Upper lobe of left lung (tissue), 6 donors: ENCODE results near the gene SHROOM2. TPM values are rescaled to one million over a fixed set of nuclear protein-coding genes. Genes with fewer than 3 reads are reported as not detected.
A peak's percentile ranks its signal among the peaks of the same experiment; 100 is the strongest.

Source experiments
- ATAC-seq, 2 donors: fragments of 200-7000 bp; cut with Tn5 transposase; one replicate each; pipeline ENCODE4 v1.9.1; 2022; ENCODE audit warnings: mild to moderate bottlenecking in 2 of 2, moderate library complexity in 2 of 2; ENCODE audit not compliant: low FRiP score in 2 of 2
- DNase-seq, 2 donors: peaks; one replicate each; pipeline ENCODE4 v3.0.0-alpha.2; 2019 to 2020
- H3K27ac ChIP-seq, 4 donors: fragments of 200-600 bp; sonication (generic); one replicate each; pipeline ENCODE4 v1.5.1; 2016 to 2019
- H3K27me3 ChIP-seq, 4 donors: fragments of 200-600 bp; sonication (generic); one replicate each; pipeline ENCODE4 v1.5.1; 2017 to 2019
- H3K36me3 ChIP-seq, 4 donors: fragments of 200-600 bp; sonication (generic); one replicate each; pipeline ENCODE4 v1.5.1; 2016 to 2019
- H3K4me1 ChIP-seq, 4 donors: fragments of 200-600 bp; sonication (generic); one replicate each; pipeline ENCODE4 v1.5.1; 2018 to 2019
- H3K4me3 ChIP-seq, 4 donors: fragments of 200-600 bp; sonication (generic); one replicate each; pipeline ENCODE4 v1.5.1; 2017 to 2019; ENCODE audit warnings: mild to moderate bottlenecking in 2 of 4, moderate library complexity in 1 of 4
- H3K9me3 ChIP-seq, 4 donors: fragments of 200-600 bp; sonication (generic); one replicate each; pipeline ENCODE4 v1.5.1; 2018 to 2019
- CTCF ChIP-seq, 6 experiments: fragments of 450-650 bp in 4 of 6; fragments of 200-600 bp in 2 of 6; sonication (generic) in 2 of 6; IDR thresholded peaks; one replicate each; pipeline ENCODE4 v1.5.1; 2016 to 2019; ENCODE audit warnings: antibody characterized with exemption in 6 of 6
- EP300 ChIP-seq, 4 donors: sonication (generic); formaldehyde crosslinking; IDR thresholded peaks; one replicate each; pipeline ENCODE4 v1.5.1; 2017; ENCODE audit warnings: antibody characterized with exemption in 4 of 4, control low read depth in 2 of 4
- POLR2A ChIP-seq, 4 donors: fragments of 450-650 bp; IDR thresholded peaks; one replicate each; pipeline ENCODE4 v1.5.1; 2016 to 2017; ENCODE audit warnings: antibody characterized with exemption in 4 of 4, mild to moderate bottlenecking in 2 of 4
- POLR2AphosphoS5 ChIP-seq, 2 donors: sonication (generic); formaldehyde crosslinking; IDR thresholded peaks; one replicate each; pipeline ENCODE4 v1.5.1; 2017; ENCODE audit warnings: antibody characterized with exemption in 2 of 2
- WGBS, 2 donors: methylation state at CpG; one replicate each; pipeline ENCODE4 v1.1.5; 2017 to 2018; 5-methylcytosine and 5-hydroxymethylcytosine counted together
- total RNA-seq, 6 donors: library from RNA; depleted of rRNA in 4 of 6; stranded (reverse); fragments of >200 nt in 4 of 6; gene quantifications; one replicate each; pipeline versions ENCODE4 v1.1.0 to v1.2.1, GENCODE V29; 2016 to 2021
- donor health status: DM: no; HTN: no; CAD: no; lungs with moderate emphysema.
- donor health status: DM: no; HTN: yes; CAD: no; lungs with severe emphysema.

Gene SHROOM2
- total RNA-seq, 6 donors from 2014 or later = 6.6 to 22.9 (median 11.5) TPM

- Histone ChIP-seq H3K27me3 (no peaks in the 10 kb centered on the region), H3K36me3 (no peaks in the 10 kb centered on the region), H3K4me1 (peaks cover 0 to 3% (median 3%) of the 10 kb centered on the region in 4 donors), H3K9me3 (no peaks in the 10 kb centered on the region), H3K4me3 (no peak overlapping the region), H3K27ac (peak overlapping the region in 2 of 4 donors; percentile 17 to 69)
- WGBS, 2 donors = 90 to 100% methylated on average over 3 to 13 of the region's 13 CpGs
- ATAC-seq (no peak), DNase-seq (no peak)
- no peak for TF ChIP-seq POLR2AphosphoS5 (IDR thresholded peaks at IDR 0.05)
- no peak for TF ChIP-seq POLR2A (IDR thresholded peaks at IDR 0.05)
- TF ChIP-seq EP300 (IDR thresholded peaks at IDR 0.05) = no peak
Observed at GRCh38 chrX:9880237-9880636, 94.0 kb downstream of the SHROOM2 start.

DNA sequence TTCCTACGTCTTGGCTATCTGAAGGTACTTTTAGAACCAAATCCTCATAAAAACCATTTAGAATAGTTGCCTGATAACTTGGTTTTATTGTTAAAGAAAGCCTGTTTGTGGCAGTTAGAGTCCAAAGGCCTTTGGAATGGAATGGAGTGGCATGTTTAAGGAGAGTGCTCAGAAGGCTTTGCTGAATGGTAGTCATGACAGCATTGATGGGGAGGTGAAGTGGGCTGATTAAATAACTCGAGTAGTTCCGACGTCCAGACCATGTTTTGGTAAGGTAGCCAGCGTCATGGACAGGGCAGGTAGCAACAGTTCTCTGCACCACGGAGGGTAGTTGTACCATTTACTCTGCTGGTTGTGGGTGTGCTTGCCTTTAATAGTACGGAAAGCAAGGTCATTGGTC lies 94.6 kb downstream of the SHROOM2 start:
- ATAC-seq = no peak
- no peak for DNase-seq
- H3K27ac ChIP-seq = peak overlapping the region in 2 of 4 donors; percentile 17 to 69
- whole genome bisulfite sequencing, 2 donors = 69 to 72% methylated on average over 6 to 7 of the region's 7 CpGs
- H3K36me3 ChIP-seq = no peaks in the 10 kb centered on the region
- H3K27me3 ChIP-seq = no peaks in the 10 kb centered on the region
- TF ChIP-seq POLR2AphosphoS5 (IDR thresholded peaks at IDR 0.05) = no peak
- no peak for TF ChIP-seq EP300 (IDR thresholded peaks at IDR 0.05)
- no peak for TF ChIP-seq POLR2A (IDR thresholded peaks at IDR 0.05)
- TF ChIP-seq CTCF (IDR thresholded peaks at IDR 0.05) = no peak
- peaks cover 0 to 3% (median 3%) of the 10 kb centered on the region in 4 donors for H3K4me1 ChIP-seq
- no peaks in the 10 kb centered on the region for H3K9me3 ChIP-seq
- H3K4me3 ChIP-seq = no peak overlapping the region

DNA sequence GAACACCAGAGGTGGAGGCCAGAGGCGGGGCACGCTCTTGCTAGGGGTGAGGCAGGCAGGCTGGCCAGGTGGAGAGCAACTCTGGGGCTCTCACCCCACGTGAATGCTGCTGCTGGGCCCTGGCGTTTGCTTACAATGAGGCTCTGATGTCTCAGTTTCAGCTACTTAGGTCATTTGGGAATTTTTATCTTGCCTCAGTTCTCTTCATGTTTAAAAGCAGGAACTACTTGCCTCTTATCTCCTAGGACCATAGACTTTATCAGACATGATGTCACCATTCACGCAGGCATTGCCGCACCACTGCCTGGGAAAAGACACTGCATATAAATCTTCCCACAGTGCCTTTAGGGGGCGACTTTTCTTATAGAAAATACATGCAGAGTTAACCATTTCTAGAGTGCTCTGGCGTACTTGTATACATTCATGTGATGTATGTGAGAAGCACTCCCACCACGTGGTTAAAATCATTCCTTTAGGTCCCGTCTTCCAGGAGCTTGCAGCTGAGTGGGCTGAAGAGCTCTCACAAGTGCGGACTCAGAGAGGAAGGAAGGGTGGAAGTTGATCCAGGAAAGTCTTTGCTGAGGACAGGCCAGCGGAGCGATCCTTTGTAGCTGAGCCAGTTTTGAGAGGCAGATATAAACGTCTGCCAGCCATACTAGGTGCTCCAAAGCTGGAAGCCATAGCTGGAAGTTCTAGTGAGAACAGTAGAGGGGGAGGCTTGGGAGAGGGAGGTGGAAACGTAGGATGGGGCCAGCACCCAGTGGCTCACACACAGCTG lies 96.6 kb downstream of the SHROOM2 start:
- H3K27ac ChIP-seq = peak overlapping the region; percentile 24 to 71 (median 58)
- ATAC-seq (peak in 1 of 2 donors; percentile 46), DNase-seq (peak in 1 of 2 donors; percentile 43)
- 31 to 43% methylated on average over 10 to 15 of the region's 15 CpGs for WGBS, 2 donors
- no peaks in the 10 kb centered on the region for H3K27me3 ChIP-seq
- H3K4me3 ChIP-seq = no peak overlapping the region
- peak in 1 of 2 donors; percentile 27 for TF ChIP-seq POLR2AphosphoS5 (IDR thresholded peaks at IDR 0.05)
- TF ChIP-seq POLR2A (IDR thresholded peaks at IDR 0.05) = no peak
- TF ChIP-seq CTCF (IDR thresholded peaks at IDR 0.05) = no peak
- peak in 2 of 4 donors; percentile 63 to 68 for TF ChIP-seq EP300 (IDR thresholded peaks at IDR 0.05)
- no peaks in the 10 kb centered on the region for H3K9me3 ChIP-seq
- H3K4me1 ChIP-seq = peaks cover 0 to 3% (median 3%) of the 10 kb centered on the region in 4 donors
- H3K36me3 ChIP-seq = no peaks in the 10 kb centered on the region

DNA sequence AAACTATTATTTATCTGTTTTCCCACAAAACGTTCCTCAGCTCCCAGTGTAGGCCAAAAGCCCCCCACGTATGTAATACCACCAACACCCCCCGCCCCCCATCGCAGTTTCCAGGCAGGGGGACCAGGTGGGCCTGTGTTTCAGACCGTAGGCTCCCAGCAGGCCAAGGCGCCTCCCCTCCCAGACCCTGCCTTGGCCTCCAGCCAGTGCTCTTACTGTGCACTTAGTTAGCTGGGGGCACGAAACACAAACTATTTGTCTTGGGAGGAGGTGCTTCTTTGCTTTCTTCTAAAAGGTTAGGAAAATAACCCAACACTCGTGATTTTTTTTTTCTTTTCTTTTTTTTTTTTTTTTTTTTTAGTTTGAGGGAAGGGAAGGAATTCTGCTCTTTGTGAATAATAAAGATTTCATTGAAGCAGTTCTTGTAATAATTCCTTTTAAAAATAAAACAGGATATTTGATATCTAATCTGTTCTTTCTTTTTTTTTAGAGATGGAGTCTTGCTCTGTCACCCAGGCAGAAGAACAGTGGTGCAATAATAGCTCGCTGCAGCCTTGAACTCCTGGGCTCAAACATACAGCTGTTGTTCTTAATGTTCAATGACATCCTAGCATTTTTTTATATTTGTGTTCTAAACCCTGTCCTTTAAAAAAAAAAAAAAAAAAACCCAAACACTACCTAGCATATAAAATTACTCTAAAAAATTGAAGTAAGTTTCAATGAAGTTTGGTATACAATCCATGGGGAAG lies 98.0 kb downstream of the SHROOM2 start:
- no peaks in the 10 kb centered on the region for H3K27me3 ChIP-seq
- H3K4me3 ChIP-seq = no peak overlapping the region
- TF ChIP-seq EP300 (IDR thresholded peaks at IDR 0.05) = no peak
- no peak for TF ChIP-seq POLR2AphosphoS5 (IDR thresholded peaks at IDR 0.05)
- TF ChIP-seq CTCF (IDR thresholded peaks at IDR 0.05) = no peak
- TF ChIP-seq POLR2A (IDR thresholded peaks at IDR 0.05) = no peak
- DNase-seq (no peak), ATAC-seq (no peak)
- WGBS, 2 donors = 54 to 69% methylated on average over 3 to 9 of the region's 9 CpGs
- H3K36me3 ChIP-seq = no peaks in the 10 kb centered on the region
- H3K27ac ChIP-seq = peak overlapping the region in 1 of 4 donors; percentile 69
- no peaks in the 10 kb centered on the region for H3K9me3 ChIP-seq
- peaks cover 0 to 3% (median 3%) of the 10 kb centered on the region in 4 donors for H3K4me1 ChIP-seq

DNA sequence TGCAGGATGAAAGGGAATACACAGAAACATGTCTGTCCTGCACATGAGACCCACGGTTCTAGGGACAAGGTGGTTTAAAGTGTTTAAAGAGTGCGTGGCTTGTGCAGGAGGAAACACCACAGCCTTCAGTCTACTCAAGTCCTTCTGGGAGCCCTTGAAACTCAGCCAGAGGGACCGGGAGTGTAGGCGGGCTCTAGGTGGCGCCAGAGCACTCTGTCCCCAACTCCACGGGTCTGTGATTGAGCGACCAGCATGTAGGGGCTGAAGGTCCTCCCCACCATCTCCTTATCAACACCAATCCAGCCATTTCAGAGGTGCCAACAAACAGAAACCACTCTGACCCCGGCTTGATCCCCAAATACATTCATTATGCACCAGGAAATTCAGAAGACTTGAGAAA lies 98.9 kb downstream of the SHROOM2 start:
- H3K4me1 ChIP-seq = peaks cover 0 to 3% (median 3%) of the 10 kb centered on the region in 4 donors
- DNase-seq (peak in 1 of 2 donors; percentile 82), ATAC-seq (peak; percentile 77 to 84)
- 13 to 17% methylated on average over 4 to 8 of the region's 8 CpGs for WGBS, 2 donors
- H3K36me3 ChIP-seq = no peaks in the 10 kb centered on the region
- H3K27me3 ChIP-seq = no peaks in the 10 kb centered on the region
- H3K9me3 ChIP-seq = no peaks in the 10 kb centered on the region
- no peak overlapping the region for H3K4me3 ChIP-seq
- H3K27ac ChIP-seq = no peak overlapping the region
- peak; percentile 31 to 68 (median 48) for TF ChIP-seq CTCF (IDR thresholded peaks at IDR 0.05)
- no peak for TF ChIP-seq POLR2AphosphoS5 (IDR thresholded peaks at IDR 0.05)
- no peak for TF ChIP-seq EP300 (IDR thresholded peaks at IDR 0.05)
- TF ChIP-seq POLR2A (IDR thresholded peaks at IDR 0.05) = no peak
